ENCODE results near the gene CD247.

DNA sequence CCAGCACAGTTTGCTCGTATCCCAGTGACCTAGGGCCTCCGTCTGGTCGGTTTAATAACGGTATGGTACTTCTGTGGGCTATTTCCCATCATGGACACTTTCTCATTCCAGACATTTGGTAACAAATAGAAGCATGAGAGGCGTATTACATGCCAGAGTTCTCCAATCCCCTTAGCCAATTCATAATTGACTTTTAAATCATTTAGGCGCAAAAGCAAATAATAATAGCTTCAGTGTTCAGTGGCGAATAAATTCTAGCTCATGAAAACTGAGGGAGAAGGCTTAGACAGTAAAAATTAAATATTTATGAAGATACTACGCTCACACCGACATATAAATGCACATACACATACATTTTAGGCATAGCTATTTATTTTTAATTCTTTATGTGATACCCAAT is 50.6 kb downstream of the CD247 start:
- TF ChIP-seq, protein P1, sequence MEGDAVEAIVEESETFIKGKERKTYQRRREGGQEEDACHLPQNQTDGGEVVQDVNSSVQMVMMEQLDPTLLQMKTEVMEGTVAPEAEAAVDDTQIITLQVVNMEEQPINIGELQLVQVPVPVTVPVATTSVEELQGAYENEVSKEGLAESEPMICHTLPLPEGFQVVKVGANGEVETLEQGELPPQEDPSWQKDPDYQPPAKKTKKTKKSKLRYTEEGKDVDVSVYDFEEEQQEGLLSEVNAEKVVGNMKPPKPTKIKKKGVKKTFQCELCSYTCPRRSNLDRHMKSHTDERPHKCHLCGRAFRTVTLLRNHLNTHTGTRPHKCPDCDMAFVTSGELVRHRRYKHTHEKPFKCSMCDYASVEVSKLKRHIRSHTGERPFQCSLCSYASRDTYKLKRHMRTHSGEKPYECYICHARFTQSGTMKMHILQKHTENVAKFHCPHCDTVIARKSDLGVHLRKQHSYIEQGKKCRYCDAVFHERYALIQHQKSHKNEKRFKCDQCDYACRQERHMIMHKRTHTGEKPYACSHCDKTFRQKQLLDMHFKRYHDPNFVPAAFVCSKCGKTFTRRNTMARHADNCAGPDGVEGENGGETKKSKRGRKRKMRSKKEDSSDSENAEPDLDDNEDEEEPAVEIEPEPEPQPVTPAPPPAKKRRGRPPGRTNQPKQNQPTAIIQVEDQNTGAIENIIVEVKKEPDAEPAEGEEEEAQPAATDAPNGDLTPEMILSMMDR (IDR thresholded peaks at IDR 0.05): no peak
- TF ChIP-seq POLR2AphosphoS5 (IDR thresholded peaks at IDR 0.05) (no peak), POLR2A (IDR thresholded peaks at IDR 0.05) (no peak), EP300 (IDR thresholded peaks at IDR 0.05) (no peak)

Data from suprapubic skin (tissue), 4 donors.